NCI-H748 treated with DMSO at 0.1 percent for 48 hours (cell line): ENCODE data around the gene FBXO24.
"Not testable (repeated sequence)": the region's sequence is repeated elsewhere in the genome, so short reads cannot be mapped to it uniquely, and the experiment has no call there.

Experiments
- DNase-seq: peaks from one replicate; lab custom pipeline; 2025; lab: John Stamatoyannopoulos, UW

FBXO24 gene

DNA sequence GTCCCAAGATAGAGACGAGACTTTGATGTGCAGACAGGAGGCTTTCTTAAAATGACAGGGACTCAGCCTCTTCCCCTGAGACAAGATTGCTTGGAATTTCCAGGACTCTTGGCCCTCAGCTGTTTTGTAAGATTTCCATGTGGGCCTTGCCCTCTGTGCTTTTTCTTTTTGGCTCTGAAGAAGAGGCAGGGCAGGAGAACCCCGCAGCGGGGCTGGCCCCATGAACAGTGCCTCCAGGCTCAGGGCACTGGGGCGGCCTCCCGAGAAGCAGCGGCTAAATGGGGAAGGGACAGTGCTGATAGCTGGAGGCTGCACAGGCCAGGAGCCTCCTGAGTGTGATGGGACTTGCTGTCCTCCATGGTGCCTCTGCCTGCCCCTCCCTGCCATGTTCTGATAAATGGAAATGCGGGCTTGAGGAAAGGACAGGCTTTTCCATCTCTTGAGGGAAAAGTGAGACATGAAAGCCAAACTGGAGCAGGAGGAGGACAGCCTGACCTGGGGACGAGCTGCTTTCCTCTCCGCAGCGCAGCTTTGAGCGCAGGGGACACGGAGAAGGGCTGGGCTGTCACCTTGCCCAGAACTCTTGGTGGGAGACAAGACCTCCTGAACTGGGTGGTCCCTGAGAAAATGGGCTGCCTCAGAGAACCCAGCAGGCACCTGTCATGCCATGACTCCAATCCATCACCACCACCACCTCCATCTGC lies 24.5 kb upstream of the FBXO24 start:
- DNase-seq: no peak

DNA sequence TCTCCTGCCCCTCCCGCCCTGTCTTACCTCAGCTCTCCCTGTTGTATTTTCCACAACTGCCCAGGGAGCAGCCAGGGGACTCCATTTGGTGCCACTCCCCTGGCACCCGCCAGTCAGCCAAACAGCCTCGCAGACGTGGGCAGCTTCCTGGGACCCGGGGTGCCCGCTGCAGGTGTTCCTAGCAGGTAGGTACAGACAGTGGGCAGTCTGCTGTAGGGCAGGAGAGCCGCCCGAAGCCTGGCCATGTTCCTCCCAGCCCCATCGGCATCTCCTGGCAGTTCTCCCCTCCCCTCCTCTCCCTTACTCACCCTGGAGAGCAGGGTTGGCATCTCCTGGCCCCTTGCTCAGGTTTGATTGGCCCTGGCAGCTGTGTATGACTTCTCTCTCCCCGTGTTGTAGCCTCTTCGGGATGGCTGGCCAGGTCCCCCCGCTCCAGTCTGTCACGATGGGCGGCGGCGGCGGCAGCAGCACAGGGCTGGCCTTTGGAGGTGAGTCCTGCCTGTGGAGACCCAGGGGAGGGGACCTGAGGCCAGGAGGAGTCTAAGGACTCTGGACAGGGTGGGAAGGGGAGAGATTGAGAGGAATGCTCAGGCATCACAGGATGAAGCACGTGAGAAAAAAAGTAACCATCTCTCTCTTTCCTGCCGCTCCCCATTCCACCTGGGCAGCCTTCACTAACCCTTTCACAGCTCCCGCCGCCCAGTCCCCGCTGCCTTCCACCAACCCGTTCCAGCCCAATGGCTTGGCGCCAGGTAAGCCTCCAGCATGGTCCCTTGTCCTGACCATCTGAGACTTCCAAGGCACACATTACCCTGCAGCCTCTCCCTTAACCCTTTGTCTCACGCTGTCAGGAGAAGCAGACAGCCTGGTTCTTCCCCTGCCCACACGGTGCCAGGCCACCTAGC lies 23.7 kb upstream of the FBXO24 start:
- no peak for DNase-seq

DNA sequence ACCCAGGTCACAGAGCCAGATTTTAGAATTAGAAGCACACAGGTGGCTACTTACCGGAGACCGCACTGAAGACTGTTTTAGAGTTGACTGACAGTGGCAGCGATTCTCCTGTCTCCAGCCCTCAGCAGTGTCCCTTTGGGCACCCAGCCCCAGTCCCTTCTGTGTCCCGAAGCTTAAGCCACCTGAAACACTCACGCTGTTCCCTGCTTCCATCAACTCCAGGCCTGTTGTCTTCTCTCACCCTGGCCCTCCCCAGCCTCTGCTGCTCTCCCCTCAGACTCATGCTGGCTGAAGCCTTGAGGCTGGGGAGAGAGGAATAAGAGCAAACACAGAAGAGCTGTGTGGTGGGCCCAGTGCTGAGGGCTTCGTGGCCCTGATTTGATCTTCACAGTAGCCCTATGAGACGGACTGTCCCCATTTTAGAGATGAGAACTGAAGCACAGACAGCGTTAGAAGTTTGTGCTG lies 23.0 kb upstream of the FBXO24 start:
- DNase-seq: no peak

DNA sequence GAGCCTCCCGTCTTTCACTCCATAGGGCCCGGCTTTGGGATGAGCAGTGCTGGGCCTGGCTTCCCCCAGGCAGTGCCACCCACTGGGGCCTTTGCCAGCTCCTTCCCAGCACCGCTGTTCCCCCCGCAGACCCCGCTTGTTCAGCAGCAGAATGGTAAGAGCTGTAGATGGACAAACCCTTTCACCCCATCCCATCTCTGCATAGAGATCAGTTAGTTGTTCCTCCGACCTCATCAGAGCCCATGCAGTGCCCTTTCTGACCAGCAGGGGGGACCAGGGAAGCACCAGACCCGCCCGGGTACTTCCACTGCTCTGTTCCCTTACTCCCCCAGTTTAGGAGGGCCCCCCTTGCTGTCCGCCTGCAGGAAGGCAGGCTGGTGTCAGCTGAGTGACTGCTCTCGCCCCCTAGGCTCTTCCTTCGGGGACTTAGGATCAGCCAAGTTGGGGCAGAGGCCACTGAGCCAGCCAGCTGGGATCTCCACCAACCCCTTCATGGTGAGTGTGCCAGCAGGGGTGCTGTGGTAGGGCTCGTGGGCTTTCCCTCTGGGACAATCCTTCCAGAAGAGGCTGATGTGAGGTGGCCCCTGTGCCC lies 22.2 kb upstream of the FBXO24 start:
- peak; percentile 33 for DNase-seq

DNA sequence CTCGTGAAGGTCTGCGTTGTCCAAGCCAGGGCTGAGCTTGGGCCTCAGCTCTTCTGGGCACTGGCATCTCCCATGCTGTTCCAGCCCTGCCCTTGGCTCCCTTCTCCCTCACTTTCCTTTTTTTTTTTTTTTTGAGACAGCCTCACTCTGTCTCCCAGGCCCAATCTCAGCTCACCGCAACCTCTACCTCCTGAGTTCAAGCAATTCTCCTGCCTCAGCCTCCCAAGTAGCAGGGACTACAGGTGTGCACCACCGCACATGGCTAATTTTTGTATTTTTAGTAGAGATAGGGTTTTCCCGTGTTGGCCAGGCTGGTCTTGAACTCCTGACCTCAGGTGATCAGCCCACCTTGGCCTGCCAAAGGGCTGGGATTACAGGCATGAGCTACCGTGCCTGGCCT lies 21.7 kb upstream of the FBXO24 start:
- DNase-seq: not testable (repeated sequence)

DNA sequence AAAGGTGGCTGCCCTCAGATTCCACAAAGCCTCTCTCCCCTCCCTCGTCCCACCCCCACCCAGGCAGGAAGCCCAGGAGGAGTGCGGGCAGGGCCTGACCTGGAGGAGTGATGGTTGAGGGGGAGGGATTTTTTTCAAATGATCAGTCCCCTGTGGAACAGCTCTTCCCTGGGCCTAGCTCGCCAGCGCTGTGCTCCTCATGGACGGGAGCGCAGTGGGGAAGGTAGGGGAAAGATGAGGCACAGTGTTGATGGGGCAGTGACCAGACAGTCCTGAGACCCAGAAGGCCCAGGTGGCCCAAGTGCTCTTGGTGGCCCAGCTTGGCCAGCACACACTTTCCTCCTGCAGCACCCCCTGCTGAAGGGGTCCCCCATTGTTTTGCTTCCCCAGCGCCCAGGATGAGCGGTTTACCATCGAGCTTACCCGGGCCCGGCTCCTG lies 21.0 kb upstream of the FBXO24 start:
- no peak for DNase-seq

DNA sequence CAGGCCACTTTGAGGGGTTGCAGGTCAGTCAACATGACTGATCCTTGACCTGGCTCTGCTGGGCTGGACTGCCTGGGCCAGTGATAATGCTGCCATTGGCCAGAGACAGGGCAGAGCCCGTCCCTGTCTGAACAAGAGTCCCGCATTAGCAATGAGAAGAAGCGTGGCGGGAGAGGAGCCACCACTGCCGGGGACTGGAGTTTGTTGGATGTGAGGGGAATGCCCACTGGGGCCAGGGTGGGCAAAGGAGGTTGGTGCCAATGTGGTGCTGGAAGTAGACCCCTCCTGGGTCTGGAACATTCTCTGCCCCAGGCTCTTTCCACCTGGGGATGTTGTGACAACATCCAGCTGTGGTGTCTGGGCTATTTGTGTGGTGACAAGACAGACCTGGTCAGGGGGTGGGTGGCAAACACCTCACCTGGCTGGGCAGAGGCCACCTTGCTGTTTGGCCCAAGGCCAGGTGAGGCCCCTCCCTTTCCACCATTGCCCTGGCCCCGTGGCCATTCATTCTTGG lies 20.1 kb upstream of the FBXO24 start:
- DNase-seq: no peak

DNA sequence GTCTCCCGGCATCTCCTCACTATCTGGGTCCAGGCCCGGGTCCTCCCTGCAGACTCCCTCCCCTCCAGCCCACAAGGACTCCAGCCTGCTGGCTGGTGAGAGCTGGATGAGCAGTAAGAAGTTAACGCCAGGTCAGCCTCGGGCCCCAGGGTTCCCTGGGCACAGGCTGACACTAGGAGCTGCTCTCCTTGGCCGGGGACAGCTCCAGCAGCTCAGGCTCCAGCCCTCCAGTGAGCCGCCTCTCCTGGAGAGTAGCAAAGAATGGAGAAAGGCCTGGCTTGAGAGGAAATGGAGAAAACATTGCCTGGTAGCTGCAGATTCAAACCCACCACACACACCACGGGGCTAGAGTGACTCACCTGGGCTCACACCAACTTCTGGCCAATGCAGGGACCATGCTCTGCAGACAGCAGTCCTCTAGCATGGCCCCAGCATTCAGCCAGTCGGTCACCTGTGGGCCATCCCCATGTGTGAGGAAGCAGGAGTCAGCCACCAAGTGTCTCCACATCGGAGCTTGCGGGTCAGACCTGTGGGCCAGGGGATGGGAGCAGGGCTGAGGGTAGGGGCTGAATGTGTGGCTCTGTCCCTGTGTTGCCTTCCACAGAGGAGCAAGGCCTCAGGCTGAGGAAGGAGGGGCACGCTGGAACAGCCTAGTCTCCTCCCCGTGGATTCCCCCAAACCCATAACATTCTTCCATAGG lies 18.9 kb upstream of the FBXO24 start:
- DNase-seq: no peak

DNA sequence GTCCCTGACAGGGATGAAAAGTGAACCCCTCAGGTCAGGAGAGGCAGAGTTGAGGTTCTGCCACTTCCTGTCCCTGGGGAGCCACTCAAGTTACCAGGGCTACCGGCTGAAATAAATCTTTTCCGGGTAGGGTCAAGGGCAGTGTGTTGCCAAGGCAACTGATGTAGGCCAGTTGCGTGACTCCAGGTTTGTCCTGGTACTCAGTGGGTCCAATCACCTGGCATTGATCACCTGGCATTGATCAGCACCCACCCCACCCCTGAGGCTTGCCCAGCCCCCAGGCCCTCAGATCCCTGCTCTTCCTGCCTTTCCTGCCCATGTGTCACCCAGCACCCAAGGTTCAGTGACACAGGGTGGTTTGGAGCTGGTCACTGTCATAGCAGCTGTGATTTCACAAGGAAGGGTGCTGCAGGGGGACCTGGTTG lies 18.4 kb upstream of the FBXO24 start:
- DNase-seq: no peak

DNA sequence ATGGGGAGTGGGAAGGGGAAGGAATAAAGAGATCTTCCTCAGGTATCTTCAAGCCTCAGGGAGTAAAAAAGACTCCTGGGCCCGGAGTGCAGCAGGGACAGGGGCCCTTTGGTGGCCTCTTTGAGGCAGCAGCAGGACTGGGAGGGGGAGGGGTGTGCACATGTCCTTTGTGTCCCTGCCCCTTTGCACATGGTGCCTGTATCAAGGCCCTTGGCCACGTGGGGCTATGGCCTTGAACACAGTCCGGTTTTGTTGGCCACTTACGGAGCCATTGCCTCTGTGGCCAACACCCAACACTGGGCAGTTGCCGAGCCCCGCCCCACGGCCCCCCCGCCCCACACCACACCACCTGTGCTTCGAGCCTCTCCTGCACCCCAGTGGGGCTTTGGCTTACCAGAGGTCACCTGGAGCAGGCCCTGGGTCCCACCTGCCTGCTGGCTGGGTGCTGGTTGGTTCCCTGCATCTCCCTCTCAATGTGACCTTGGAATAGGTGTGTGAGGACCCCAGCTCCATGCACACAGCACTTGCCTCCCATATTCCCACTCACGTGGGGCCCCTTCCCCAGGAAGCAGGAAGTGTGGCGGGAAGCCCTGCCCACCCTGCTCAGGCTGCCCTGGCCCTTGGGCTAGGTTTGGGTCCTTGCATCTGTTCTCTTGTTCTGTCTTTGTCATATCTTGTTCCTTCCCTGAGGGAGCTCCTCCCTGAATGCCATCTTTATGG lies 17.8 kb upstream of the FBXO24 start:
- DNase-seq: no peak

DNA sequence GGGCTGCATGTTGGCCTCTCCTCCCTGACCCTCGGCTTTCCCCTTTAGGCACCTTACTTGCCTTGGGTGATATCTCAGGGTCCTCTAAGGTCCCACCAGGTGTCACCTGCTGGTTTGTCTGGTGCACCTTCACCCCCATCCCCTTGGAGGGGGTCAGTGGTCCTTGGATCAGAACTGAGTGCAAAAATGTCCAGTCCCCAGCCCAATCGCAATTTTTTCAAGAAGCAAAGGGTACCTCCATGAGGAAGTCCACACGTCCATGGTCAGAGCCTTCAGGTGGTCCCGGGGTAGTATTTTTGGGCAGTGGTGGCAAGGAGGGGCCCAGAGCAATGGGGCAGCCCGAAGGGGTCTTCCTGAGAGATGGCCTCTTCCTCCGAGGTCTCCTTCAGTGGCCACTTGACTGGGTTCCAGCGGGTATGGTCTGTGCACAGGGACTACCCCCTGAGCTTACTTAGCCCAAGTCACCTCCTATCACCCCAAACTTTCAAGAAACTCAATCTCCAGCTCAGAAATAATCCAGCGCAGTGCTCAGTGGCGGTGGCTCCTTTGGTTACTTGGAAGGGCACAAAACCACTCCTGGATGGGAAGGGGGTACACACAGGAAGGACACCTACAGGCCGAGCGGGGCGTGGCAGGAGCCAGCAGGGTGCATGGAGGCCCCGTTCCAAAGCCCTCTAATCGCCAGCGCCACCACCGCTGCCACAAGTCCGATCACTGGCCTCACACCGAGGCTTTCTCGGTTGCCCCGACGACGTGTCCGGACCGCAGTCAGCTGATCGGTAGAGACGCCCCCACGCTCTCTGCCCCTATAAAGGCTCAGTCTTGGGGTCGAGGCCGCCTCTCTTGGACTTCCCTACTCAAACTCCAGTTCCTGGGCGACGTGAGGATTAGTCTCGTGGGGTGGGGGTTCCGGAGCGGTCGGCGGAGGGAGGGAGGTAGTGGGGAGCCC lies 17.0 kb upstream of the FBXO24 start:
- DNase-seq: peak; percentile 33

DNA sequence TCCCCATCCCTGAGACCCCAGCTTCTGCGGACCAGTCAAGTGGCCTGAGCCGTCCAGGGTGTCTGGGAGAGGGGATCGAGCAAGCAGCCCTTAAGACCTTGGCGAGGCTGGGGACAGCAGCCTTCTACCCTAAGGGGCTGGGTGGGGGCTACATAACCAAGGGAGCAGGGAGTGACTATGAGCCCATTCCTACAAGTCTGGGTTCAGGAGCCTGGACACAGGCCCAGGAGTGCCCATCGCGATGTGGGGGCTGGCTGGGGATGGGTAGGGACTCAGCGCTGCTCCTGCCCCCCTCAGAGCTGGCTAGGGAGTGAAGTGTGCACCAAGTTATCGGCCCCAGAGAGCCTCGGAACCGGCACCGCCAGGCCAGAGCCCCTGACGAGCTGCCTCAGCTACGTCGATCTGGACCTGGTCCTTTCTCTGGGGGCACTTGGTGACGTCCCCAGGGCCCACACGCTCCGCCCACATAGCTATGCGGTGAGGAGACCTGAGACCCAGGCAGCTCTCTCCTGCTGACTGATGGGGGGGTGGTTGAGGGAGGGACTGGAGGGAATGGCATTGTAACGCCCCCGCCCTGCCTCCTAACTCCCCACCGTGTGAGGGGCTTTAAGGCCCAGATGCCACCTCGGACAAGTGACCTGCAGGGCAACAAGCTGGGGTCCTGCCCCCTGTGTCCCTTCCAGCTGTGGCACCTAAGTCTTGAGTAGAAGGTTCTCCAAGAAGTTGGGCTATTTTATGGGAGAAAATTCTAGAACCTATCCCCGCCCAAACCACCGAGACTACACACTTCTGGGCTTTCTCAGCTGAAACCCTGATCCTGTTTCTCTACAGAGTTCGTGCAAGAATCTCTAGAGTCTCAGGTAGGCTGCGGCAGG lies 14.9 kb upstream of the FBXO24 start:
- no peak for DNase-seq

DNA sequence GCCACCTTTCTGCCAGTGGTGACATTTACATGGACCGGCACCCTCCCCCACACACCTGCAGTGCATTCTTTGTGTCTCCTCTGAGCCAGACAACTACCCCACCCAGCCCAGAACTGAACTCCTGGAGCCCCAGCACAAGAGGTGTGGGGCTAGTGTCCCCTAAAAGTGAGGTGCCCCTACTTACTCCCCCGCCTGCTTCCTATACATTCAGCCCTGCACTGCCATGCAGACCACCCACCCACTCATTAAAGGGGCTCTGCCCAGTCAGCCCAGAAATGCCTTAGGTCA lies 14.4 kb upstream of the FBXO24 start:
- DNase-seq: no peak

DNA sequence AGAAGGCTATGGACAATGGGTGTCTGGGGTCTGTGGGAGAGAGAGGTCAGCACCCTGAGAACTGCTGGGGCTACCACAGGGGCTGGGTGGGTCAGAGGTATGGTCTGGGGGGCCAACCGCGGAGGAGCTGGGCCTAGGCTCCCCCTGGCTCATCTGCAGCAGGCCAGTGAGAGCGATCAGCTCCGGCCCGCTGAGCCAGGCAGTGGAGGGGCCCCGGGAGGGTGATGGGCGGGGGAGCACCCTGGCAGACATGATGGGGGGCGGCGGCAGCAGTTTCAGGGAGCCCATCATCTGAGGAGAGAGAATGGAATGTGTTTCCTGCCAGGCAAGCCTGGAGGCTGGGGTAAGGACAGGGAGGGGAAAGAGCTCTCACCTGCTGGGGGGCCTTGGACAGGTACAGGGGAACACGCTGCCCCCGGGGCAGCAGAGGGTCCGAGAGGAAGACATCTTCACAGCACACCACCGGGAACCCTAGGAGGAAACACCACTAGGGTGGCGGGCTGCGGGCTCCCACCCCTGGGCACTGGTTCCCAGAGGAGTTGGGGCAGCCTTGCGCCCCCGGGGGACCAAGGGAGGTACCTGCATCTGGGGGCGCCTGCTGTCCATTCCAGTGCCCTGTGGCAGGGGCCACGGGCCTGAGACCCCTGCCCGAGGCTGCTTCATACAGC lies 13.7 kb upstream of the FBXO24 start:
- DNase-seq: no peak

DNA sequence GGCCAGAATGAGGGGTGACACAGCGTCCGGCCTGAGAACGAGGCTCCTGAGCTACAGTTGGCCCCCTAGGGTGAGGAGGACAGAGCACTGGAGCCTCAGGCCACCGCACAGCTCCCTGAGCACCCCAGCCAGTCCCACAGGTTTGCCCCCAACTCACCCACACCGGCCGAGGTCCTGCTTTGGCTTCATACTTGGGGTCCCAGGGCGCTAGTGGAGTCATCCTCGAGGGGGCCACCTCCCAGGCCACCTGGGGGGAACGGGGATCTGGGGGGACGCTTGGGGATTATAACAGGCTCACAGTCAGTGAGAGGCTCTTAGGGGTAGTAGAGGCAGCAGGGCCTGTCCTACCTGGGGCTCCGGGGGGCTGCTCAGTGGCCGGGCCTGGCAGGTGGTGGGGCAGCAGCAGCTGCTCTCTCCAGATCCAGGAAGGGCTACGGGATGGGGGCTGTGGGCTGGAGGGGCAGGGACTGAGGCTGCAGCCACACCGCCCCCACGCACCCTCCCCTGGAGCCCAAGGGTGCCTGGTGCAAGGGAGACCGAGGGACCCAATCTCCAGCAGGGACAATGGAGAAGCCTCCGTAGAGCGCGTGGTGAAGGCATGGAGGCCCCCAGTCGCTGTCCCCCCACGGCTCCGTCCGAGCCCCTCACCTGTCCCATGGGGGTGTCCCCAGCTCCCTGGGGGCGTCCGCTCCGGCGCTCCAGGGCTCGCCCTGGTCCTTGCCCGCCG lies 13.0 kb upstream of the FBXO24 start:
- no peak for DNase-seq

DNA sequence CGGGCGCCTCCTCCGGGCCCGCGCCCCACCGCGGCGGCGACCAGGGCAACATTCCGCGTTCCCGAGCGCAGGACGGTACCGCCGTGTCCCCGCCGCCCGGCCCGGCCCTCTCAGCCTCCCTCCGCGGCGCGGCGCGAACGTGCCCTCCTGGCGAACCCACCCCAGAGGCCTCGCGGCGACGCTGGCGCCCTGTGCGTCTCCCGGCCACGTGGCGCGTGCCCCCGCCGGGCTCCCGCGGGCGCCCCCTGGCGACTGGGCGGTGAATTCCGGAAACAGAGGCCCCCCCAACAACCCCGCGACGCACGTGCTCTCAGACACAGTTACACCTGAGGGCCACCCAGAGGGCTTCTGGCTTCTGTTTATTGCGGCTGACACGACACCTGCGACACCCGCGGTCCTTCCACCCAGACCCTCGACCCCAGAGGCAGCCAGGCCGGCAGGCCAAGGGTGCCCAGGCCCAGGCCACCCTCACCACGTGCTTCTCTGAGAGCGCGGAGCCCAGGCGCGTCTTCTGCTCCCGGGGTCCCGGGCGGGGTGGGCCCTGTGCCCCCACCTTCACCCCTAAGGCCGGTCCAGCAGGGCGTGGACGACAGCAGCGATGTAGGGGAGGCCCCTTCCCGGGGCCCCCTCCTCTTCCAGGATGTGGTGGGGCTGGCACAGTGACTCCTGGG lies 12.3 kb upstream of the FBXO24 start, which contains the start of gene SAP25:
TSS of gene SAP25 (minus strand) at position 210 of the 671 bp plus-strand sequence. CDS start at position 52, 158 bp downstream.
- no peak for DNase-seq
